Stimulated activated CD4-positive, alpha-beta T cell treated with anti-CD3 and anti-CD28 coated beads, Interleukin-1b, Interleukin-23, amount 100 ng/mL, for 4 hours (primary cell): ENCODE data around the gene TPK1.

ENCODE experiments used
- DNase-seq, 2 donors: peaks; one replicate each; pipeline ENCODE4 v3.0.0-alpha.2; 2020; ENCODE audit warnings: low read depth in 2 of 2

TPK1 gene

GRCh38 chr7:144723301-144723700 lies 112.6 kb downstream of the TPK1 start:
- no peak for DNase-seq

DNA sequence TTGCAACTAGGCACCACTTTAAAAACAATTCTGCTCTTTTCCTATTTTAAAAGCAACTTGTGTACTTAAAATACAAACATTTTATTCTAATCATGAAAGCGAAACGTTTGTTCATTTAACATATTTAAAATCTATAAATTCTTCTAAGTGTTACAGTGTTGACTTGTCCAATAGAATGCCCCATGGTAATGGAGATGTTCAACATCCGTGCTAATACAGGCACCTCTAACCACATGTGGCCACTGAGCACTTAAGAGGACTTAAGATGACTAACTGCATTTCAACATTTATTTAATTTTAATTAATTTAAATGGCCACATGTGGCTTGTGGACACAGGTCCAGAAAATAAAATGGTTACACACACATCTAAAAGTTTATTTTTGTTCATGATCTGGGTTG lies 115.1 kb downstream of the TPK1 start:
- no peak for DNase-seq

DNA sequence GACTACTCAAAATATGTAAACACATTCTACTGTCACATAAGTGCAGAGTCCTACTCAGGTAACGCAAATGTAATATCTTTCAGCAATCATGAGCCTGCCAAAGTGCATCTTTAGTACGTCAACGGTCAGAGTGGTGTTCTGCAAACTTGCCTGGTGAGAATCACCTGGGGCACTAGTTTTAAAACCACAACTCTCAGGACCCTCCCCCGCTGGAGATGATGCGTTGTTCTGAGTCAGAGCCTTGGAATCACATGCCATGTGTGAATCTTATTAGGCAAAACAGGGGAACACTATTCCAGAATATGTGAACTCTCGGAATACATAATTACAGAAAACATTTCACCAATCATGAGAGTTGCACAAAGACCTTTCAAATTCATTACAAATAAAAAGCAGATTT lies 115.7 kb downstream of the TPK1 start:
- DNase-seq: no peak

DNA sequence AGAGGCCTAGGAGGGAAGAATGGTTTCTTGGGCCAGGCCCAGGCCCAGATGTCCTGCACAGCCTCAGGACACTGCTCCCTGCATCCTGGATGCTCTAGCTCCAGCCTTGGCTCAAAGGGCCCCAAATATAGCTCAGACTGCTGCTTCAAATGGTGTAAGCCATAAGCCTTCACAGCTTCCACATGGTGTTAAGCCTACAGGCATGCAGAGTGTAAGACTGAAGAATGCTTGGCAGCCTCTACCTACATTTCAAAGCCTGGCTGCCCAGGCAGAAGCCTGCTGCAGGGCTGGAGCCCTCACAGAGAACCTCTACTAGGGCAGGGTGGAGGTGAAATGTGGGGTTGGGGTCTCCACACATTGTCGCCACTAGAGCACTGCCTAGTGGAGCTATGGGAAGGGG lies 118.1 kb downstream of the TPK1 start:
- DNase-seq: no peak

- no peak for DNase-seq
These were observed 122.0 kb downstream of the TPK1 start for GRCh38 chr7:144713850-144714249.

DNA sequence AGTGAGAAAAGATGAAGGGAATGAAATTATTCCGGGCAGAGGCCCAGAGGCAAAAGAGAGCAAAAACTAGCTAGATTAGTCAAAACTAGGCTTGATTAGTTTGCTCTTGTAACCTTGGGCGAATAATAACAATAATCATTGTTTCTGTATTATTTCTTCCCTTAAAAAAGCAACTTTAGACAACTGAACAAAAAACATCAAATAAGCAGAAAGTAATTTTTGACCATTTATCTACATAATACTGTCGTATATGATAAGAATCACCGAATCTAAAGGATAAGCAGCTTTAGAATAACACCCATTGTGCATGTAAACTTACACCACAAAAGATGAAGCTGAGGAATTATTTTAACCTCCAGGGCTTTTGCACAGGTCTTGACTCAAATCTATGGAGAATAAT lies 125.1 kb downstream of the TPK1 start:
- no peak for DNase-seq

- DNase-seq: no peak
These were observed 126.8 kb downstream of the TPK1 start for GRCh38 chr7:144709066-144709465.

DNA sequence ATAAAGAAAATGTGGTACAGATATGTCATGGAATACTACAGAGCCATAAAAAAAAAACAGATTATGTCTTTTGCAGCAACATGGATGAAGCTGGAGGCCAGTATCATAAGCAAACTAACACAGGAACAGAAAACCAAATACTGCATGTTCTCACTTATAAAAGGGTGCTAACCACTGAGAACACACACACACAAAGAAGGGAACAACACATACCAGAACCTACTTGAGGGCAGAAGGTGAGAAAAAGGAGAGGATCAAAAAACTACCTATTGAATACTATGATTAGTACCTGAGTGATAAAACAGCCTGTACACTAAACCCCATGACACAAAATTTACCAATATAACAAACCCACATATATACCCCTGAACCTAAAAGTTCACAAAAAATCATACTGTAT lies 144.6 kb downstream of the TPK1 start:
- no peak for DNase-seq

DNA sequence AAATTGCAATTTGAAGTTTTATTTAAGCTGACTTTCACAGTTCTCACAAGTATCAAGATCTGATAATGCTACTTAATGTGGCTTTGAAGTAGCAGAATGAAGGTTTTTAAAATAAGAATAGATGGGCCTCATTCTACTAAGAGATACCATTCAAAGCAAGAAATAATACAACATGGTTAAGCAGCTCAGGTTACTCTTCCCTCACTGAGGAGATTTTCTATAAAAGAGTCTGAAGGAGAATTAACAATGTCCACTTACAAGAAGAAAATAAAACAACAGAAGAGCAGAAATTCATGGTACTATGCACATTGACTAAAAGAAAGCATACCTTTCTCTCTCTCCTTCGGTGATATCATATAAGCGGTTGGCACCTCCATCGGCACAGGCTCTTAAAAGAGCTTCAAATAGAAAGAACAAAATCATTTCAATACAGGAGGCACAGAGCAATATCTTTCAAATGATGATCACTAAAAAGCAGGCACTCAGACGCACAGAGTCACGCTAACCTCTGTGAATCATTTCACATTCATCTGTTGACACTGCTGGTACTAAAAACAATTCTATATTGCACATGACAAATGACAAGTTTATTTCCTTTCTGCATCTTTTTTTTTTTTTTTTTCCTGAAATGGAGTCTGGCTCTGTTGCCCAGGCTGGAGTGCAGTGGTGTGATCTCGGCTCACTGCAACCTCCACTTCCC lies 153.1 kb downstream of the TPK1 start:
- DNase-seq: no peak

- no peak for DNase-seq
These were observed 159.4 kb downstream of the TPK1 start for GRCh38 chr7:144676492-144676891.

DNA sequence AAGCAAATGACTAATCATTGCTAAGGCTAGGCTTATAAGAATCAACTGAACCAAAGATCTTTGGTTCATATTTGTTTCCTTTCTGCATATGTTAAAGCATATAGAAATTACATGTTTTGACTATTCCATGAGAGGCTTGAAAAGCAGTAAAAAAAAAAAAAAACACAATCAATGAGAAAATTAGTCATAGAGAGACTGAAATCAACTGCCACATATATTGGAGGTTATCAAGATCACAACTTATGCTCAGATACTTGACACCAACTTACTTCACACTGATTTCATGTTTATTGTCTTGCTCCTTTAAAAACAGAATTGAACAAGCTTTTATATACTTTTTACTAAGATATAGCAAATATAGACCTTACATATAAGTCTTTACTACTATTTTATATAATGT lies 161.3 kb downstream of the TPK1 start:
- DNase-seq: no peak

DNA sequence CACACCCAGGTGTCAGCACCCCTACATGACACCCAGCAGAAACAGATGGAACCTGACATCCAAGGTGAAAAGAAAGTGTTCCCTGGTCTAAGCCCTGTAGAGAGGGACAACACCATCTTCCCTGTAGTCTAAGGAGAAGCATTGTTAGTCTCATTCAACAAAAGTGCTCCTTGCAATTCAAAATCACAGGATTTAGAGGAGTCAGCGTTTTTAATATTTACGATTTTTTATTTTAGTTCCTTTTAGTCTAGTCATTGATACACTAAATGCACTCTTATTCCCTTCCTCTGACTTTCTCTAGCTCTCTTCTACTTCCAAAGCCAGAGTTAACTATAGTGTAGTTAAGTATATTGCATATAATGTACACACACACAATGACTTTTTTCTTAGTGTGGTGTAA lies 163.0 kb downstream of the TPK1 start:
- no peak for DNase-seq

- no peak for DNase-seq
These were observed 164.4 kb downstream of the TPK1 start for GRCh38 chr7:144671429-144671828.

- no peak for DNase-seq
These were observed 165.6 kb downstream of the TPK1 start for GRCh38 chr7:144670218-144670617.

DNA sequence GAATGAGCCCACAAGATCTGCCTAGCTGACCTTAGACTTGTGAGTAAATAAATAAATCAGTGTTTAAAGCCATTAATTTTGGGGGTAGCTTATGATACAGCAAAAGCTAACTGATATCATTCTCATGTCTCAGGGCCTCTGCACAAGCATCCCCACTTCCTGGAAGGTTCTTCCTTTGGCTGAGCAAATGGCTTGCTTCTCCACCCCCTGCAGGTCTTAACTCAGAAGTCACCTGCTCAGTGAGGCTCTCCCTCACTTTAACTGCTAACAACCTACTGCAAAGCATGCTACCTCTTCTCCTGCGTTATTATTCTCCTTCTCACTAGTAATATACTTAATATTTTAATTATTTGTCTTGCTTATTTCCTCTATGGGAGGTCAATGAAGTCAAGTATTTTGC lies 167.3 kb downstream of the TPK1 start:
- DNase-seq: no peak

GRCh38 chr7:144665689-144666381 lies 170.0 kb downstream of the TPK1 start:
- DNase-seq: no peak

GRCh38 chr7:144659211-144659610 lies 176.6 kb downstream of the TPK1 start:
- no peak for DNase-seq

DNA sequence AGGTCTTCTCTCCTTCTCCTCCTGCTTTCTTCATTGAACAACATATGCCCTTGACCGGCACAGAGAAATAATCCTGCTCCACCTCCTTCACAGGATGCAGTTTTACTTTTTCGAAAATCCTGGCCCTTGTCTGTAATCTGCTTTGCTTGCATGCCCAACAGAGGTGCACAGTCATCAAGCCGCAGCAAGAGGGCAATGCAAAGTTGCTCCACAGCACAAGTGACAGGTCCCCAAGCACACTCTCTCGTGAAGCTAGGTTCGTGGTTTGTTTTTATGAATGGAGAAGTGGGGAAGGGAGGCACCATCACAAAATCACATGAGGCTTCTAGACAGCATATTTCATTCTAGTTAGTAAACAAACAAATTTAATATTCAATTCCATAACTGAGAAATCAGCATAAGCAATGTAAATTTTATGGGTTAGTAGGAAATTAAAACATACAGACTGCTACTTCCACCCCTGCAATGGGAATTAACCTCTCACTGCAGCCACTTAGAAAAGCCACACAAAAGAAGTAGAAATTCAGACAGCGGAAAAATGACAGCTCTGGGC lies 178.8 kb downstream of the TPK1 start:
- no peak for DNase-seq

GRCh38 chr7:144653449-144653848 lies 182.4 kb downstream of the TPK1 start:
- no peak for DNase-seq

- no peak for DNase-seq
These were observed 185.4 kb downstream of the TPK1 start for GRCh38 chr7:144650439-144650838.

DNA sequence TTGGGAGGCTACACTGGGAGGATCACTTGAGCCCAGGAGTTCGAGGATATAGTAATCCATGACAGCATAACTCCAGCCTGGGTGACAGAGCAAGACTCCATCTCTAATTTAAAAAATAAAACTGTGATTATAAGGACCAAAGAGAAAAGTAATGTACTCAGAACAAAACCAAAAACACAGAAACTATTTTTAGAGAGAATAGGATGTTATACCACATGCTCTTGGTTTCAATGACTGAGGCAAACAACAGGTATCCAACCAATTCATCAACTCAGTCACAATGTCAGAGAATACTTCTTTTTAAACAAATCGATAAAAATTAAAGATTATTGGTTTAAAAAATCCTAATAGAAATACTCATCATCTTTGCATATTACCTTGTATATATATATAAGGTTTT lies 186.7 kb downstream of the TPK1 start:
- no peak for DNase-seq

DNA sequence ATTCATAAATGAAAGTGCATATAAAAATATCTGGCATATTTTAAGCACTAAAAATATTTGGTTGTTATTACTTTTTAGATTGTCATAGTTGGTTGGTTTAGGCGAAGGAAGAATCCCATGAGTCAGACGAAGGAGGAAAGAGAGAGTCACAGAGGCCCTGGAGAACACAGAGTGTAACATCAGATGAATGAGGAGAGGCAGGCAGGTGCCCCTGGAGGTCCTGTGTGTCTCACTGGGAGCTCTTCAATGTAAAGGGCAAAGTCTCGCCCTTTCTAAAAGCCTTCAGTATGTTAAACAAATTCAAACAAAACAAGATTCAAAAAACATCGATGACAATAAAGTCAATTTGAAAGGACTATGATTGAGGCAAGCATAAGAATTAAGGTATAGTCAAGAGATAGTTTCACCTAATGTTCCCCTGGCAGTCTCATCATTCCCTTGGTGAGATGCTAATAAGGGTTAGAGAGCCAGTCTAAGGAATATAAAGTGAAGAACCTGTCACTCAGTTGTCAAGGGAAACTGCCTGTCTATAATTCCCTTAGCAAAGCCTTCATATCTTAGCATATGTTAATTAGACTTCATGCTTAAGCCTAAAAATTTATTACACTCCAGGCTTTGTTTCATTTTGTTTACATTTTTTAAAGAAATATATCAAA lies 194.3 kb downstream of the TPK1 start:
- no peak for DNase-seq

GRCh38 chr7:144632724-144633123 lies 203.1 kb downstream of the TPK1 start:
- DNase-seq: no peak
